Ishikawa (cell line): Measurements from ENCODE around the gene SDHAF2.

Experiments used
- CEBPB ChIP-seq: IDR thresholded peaks from 2 replicates; pipeline ENCODE4 v1.6.1; 2012
- EGR1 ChIP-seq: IDR thresholded peaks from 2 replicates; pipeline ENCODE4 v1.6.1; 2012
- EP300 ChIP-seq: IDR thresholded peaks from 2 replicates; pipeline ENCODE4 v1.6.1; 2012; ENCODE audit warnings: borderline replicate concordance
- MAX ChIP-seq: IDR thresholded peaks from 2 replicates; pipeline ENCODE4 v1.6.1; 2012
- NFIC ChIP-seq: IDR thresholded peaks from 2 replicates; pipeline ENCODE4 v1.6.1; 2012
- REST ChIP-seq: IDR thresholded peaks from 2 replicates; pipeline ENCODE4 v1.6.1; 2012; ENCODE audit warnings: low read depth, mild to moderate bottlenecking
- TCF12 ChIP-seq: IDR thresholded peaks from 2 replicates; pipeline ENCODE4 v1.6.1; 2012; ENCODE audit warnings: low read depth
- YY1 ChIP-seq: IDR thresholded peaks from 2 replicates; pipeline ENCODE4 v1.6.1; 2012; ENCODE audit warnings: low read depth
- ZBTB7A ChIP-seq: IDR thresholded peaks from 2 replicates; pipeline ENCODE4 v1.6.1; 2012; ENCODE audit warnings: low read depth

GRCh38 chr11:61414547-61414946 is 15.4 kb upstream of the SDHAF2 start:
- no peak for TF ChIP-seq REST
- TF ChIP-seq MAX: no peak
- no peak for TF ChIP-seq EGR1
- TF ChIP-seq EP300: no peak
- TF ChIP-seq YY1: no peak
- no peak for TF ChIP-seq CEBPB
- TF ChIP-seq TCF12: no peak
- TF ChIP-seq NFIC: no peak
- TF ChIP-seq ZBTB7A: no peak
